GM19043 (cell line): ENCODE data around the gene OGFOD1.
A peak's percentile ranks its signal among the peaks of the same experiment; 100 is the strongest.

Source experiments
- ATAC-seq: cut with Tn5 transposase; IDR thresholded peaks from one replicate; pipeline ENCODE4 v1.9.1; 2021; ENCODE audit warnings: low read depth; ENCODE audit not compliant: unreplicated experiment

Gene OGFOD1

GRCh38 chr16:56425439-56425832 lies 25.9 kb upstream of the OGFOD1 start, which contains the start of gene AMFR:
TSS of gene AMFR (minus strand) at chr16:56425545. CDS start at chr16:56425327, 218 bp downstream.
- ATAC-seq, result peak; percentile 65

GRCh38 chr16:56426585-56426984 lies 24.8 kb upstream of the OGFOD1 start:
- ATAC-seq, result no peak

- ATAC-seq, result no peak
These were observed 23.3 kb upstream of the OGFOD1 start for GRCh38 chr16:56428091-56428490.

GRCh38 chr16:56436258-56436657 lies 15.1 kb upstream of the OGFOD1 start:
- no peak for ATAC-seq

- ATAC-seq, result no peak
These were observed 13.3 kb upstream of the OGFOD1 start for GRCh38 chr16:56438038-56438437.

GRCh38 chr16:56447286-56447685 lies 4.1 kb upstream of the OGFOD1 start:
- no peak for ATAC-seq

GRCh38 chr16:56448005-56448404 lies 3.3 kb upstream of the OGFOD1 start:
- ATAC-seq, result no peak

GRCh38 chr16:56450275-56450985 lies 924 bp upstream of the OGFOD1 start:
- no peak for ATAC-seq

GRCh38 chr16:56451753-56452689 lies 667 bp downstream of the OGFOD1 start:
- ATAC-seq, result peak; percentile 32

GRCh38 chr16:56457927-56458470 lies 6.6 kb downstream of the OGFOD1 start:
- ATAC-seq, result no peak

- no peak for ATAC-seq
These were observed 8.7 kb downstream of the OGFOD1 start for GRCh38 chr16:56460101-56460500.

- no peak for ATAC-seq
These were observed 10.9 kb downstream of the OGFOD1 start for GRCh38 chr16:56462064-56462796.

GRCh38 chr16:56463153-56463552 lies 11.8 kb downstream of the OGFOD1 start:
- no peak for ATAC-seq

- no peak for ATAC-seq
These were observed 15.0 kb downstream of the OGFOD1 start for GRCh38 chr16:56466344-56466743.

GRCh38 chr16:56468800-56469199 lies 17.4 kb downstream of the OGFOD1 start:
- ATAC-seq, result no peak

- no peak for ATAC-seq
These were observed 18.4 kb downstream of the OGFOD1 start for GRCh38 chr16:56469748-56470147.

- no peak for ATAC-seq
These were observed 18.9 kb downstream of the OGFOD1 start for GRCh38 chr16:56470232-56470631.

GRCh38 chr16:56470666-56471065 lies 19.3 kb downstream of the OGFOD1 start:
- ATAC-seq, result no peak

GRCh38 chr16:56475201-56475600 lies 23.8 kb downstream of the OGFOD1 start:
- no peak for ATAC-seq

GRCh38 chr16:56477096-56477878 lies 25.9 kb downstream of the OGFOD1 start:
- no peak for ATAC-seq
